Mucosa of stomach (tissue), 1 donor: ENCODE results near the gene KASH5.

Experiments used
- H3K27me3 ChIP-seq: one replicate; pipeline ENCODE4 v1.7.0; 2013; ENCODE audit warnings: mild to moderate bottlenecking, low read length; ENCODE audit not compliant: control insufficient read depth, insufficient read depth
- H3K36me3 ChIP-seq: one replicate; pipeline ENCODE4 v1.7.0; 2013; ENCODE audit warnings: low read length; ENCODE audit not compliant: control insufficient read depth, insufficient read depth
- H3K4me1 ChIP-seq: one replicate; pipeline ENCODE4 v1.7.0; 2013; ENCODE audit warnings: mild to moderate bottlenecking, low read length; ENCODE audit not compliant: control insufficient read depth, insufficient read depth
- H3K4me3 ChIP-seq: one replicate; pipeline ENCODE4 v1.7.0; 2013; ENCODE audit warnings: low read length
- H3K9ac ChIP-seq: one replicate; pipeline ENCODE4 v1.7.0; 2013; ENCODE audit warnings: mild to moderate bottlenecking, low read length, moderate library complexity
- H3K9me3 ChIP-seq: one replicate; pipeline ENCODE4 v1.7.0; 2013; ENCODE audit warnings: mild to moderate bottlenecking, low read length, moderate library complexity; ENCODE audit not compliant: control insufficient read depth
- donor health status: Pancreatic carcinoma.

Gene KASH5

DNA sequence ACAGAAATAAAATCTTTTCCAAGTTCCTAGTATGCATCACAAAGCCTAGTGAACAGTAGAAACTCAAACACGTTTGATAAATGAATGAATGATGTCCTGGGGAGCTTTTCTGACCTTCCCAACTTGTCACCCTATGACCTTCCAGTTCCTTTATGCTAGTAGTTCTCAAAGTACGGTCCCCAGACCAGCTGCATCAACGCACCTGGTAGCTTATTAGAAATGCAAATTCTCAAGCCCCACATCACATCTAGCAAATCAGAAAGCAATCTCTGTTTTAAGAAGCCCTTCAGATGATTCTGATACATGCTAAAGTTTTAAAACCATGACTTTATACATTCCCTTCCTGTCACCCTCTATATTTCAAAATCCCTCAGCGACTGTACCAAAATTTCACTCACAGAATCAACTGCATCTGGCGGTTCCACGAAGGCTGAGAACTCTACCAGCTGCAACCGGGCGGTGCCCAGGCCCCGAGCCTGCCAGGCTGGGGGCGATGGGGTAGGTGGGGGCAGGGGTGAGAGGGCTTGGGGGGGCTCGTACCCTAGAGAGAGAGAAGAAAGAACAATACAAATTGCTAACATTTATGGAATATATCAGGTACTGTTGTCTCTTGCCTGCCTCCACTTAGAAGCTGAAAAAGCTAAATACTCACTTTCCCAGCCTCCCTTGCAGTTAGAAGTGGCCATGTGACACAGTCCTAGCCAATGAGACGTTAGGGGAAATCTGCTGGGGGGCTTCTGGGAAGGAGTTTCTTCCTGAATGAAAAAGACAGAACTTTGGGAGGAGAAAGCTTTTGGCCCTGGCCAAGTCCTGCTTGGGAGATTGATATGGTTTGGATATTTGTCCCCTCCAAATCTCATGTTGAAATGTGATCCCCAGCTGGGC lies 39.5 kb upstream of the KASH5 start:
- H3K4me1 ChIP-seq: no peaks in the 10 kb centered on the region
- no peaks in the 10 kb centered on the region for H3K27me3 ChIP-seq
- no peaks in the 10 kb centered on the region for H3K36me3 ChIP-seq
- H3K4me3 ChIP-seq: no peak overlapping the region
- H3K9me3 ChIP-seq: no peaks in the 10 kb centered on the region
- H3K9ac ChIP-seq: no peak overlapping the region

GRCh38 chr19:49349567-49349966 lies 38.5 kb upstream of the KASH5 start:
- H3K9me3 ChIP-seq: no peaks in the 10 kb centered on the region
- no peaks in the 10 kb centered on the region for H3K27me3 ChIP-seq
- H3K4me1 ChIP-seq: no peaks in the 10 kb centered on the region
- no peak overlapping the region for H3K9ac ChIP-seq
- no peak overlapping the region for H3K4me3 ChIP-seq
- H3K36me3 ChIP-seq: no peaks in the 10 kb centered on the region

GRCh38 chr19:49355909-49356353 lies 32.1 kb upstream of the KASH5 start:
- H3K9me3 ChIP-seq: no peaks in the 10 kb centered on the region
- no peaks in the 10 kb centered on the region for H3K27me3 ChIP-seq
- H3K4me1 ChIP-seq: peaks cover 3% of the 10 kb centered on the region
- H3K4me3 ChIP-seq: no peak overlapping the region
- no peaks in the 10 kb centered on the region for H3K36me3 ChIP-seq
- H3K9ac ChIP-seq: no peak overlapping the region

GRCh38 chr19:49356382-49356781 lies 31.7 kb upstream of the KASH5 start:
- no peaks in the 10 kb centered on the region for H3K36me3 ChIP-seq
- H3K4me3 ChIP-seq: no peak overlapping the region
- H3K9me3 ChIP-seq: no peaks in the 10 kb centered on the region
- no peak overlapping the region for H3K9ac ChIP-seq
- H3K27me3 ChIP-seq: no peaks in the 10 kb centered on the region
- peaks cover 6% of the 10 kb centered on the region for H3K4me1 ChIP-seq

DNA sequence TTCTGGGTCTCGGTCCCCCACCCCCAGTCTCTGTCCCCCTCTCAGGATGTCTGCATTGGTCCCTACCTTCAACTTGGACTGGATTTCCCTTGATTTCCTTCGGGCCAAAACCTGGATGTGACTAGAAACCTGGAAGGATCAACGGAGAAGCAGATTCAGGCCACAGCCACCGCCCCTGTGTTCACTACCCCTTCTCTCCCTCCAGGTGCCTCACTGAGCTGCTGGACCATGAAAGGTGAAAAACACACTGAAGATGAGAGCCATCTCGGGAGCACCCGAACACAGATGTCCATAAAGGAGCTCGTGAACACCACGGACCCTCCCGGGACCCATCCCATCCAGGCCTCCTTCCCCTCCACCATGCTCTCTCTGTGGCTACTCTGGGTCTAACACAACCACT lies 30.9 kb upstream of the KASH5 start:
- no peaks in the 10 kb centered on the region for H3K9me3 ChIP-seq
- H3K4me3 ChIP-seq: no peak overlapping the region
- peaks cover 6% of the 10 kb centered on the region for H3K27me3 ChIP-seq
- peaks cover 12% of the 10 kb centered on the region for H3K4me1 ChIP-seq
- no peak overlapping the region for H3K9ac ChIP-seq
- no peaks in the 10 kb centered on the region for H3K36me3 ChIP-seq

DNA sequence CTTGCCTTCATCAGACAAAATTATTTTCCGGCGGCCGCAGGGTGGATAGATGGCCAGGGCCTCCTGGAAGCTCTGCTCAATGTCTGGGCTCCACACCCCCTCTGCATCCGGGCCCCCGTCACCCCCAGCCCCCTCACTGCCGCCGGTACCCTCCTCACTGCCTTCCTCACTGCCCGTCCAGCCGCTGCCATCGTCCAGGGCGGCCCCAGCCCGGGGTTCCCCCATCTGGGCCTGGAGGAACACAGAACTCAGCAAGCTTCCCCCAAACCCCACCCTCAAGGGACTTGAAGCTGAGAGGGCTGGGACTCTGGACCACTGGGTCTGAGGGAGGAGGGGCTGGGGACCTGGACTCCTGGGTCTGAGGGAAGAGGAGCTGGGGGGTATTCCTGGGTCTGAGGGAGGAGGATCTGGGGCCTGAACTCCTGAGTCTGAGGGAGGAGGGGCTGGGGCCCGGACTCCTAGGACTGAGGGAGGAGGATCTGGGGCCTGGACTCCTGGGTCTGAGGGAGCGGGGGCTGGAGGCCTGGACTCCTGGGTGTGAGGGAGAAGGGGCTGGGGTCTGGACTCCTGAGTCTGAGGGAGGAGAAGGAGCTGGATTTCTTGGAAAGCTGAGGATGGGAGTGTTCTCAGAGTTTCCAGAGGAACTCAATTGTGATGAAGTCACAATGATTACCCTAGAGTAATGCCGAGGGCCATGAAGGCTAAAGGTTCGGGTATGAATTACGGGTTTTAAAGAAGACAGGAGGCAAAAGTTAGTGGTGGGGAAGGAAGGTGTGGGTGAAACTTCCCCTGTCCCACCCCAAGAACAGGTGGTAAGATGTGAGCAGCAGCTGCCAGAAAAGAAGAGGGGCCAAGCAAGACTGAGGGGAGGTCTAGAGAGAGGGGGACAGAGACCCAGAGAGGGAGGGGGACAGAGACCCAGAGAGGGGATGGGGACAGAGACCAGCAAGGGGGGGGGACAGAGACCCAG lies 27.9 kb upstream of the KASH5 start:
- Histone ChIP-seq H3K9me3 (no peaks in the 10 kb centered on the region), H3K4me1 (peaks cover 31% of the 10 kb centered on the region), H3K36me3 (no peaks in the 10 kb centered on the region), H3K27me3 (peaks cover 16% of the 10 kb centered on the region), H3K9ac (no peak overlapping the region), H3K4me3 (no peak overlapping the region)

GRCh38 chr19:49361438-49362047 lies 26.5 kb upstream of the KASH5 start:
- Histone ChIP-seq H3K4me3 (peak overlapping the region; percentile 19), H3K9ac (peak overlapping the region; percentile 76), H3K9me3 (no peaks in the 10 kb centered on the region), H3K27me3 (peaks cover 16% of the 10 kb centered on the region), H3K36me3 (no peaks in the 10 kb centered on the region), H3K4me1 (peaks cover 28% of the 10 kb centered on the region)

DNA sequence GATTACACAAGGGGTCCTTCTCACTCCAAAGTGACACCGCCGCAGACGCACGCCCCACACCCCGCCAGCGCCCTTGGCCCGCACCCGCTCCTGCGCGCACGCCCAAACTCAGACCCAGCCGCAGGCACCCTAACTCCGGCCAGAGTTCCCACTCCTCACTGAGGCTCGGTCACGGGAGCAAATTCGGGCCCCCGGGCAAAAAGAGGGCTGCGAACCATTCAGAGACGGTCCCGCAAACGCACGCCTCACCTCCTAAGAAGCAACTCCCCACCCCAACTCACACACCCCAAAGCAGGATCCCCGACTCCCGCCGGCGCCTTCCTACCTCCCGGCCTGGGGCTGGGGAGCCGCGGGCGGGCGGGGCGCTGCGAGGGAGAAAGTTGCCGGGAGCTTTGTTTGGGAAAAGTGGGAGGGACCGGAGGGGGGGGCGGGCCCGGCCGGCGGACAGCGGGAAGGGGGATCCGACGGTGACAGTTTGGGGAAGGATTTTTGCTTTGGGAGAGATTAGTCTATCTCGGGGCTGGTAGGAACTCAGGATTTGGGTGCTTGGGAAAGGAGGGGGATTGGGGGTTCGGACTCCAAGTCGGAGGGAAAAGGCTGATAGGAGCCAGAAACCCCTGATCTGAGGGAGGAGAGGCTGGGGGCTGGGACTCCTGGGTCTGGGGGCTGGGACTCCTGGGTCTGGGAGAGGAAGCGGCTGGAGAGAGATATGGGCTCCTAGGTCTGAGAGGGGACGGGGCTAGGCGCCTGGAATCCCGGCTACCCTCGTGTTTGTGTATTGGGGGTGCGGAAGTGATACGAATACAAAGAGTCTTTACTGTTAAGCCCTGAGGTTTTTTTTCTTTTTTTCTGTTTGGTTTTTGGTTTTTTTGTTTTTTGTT lies 25.8 kb upstream of the KASH5 start, which contains the start of gene TEAD2:
Gene TEAD2 (minus strand): TSS at position 369 of the 881 bp plus-strand sequence. CDS start 2,341 bp downstream, outside the sequence.
- Histone ChIP-seq H3K4me1 (peaks cover 28% of the 10 kb centered on the region), H3K9ac (peak within 1 kb of the TSS; percentile 76), H3K9me3 (no peaks in the 10 kb centered on the region), H3K27me3 (peaks cover 16% of the 10 kb centered on the region), H3K36me3 (no peaks in the 10 kb centered on the region), H3K4me3 (peak within 1 kb of the TSS; percentile 19)

- peaks cover 16% of the 10 kb centered on the region for H3K27me3 ChIP-seq
- H3K4me3 ChIP-seq: no peak overlapping the region
- H3K9ac ChIP-seq: no peak overlapping the region
- no peaks in the 10 kb centered on the region for H3K36me3 ChIP-seq
- no peaks in the 10 kb centered on the region for H3K9me3 ChIP-seq
- peaks cover 28% of the 10 kb centered on the region for H3K4me1 ChIP-seq
Measured at GRCh38 chr19:49362929-49363267, 25.2 kb upstream of the KASH5 start.

DNA sequence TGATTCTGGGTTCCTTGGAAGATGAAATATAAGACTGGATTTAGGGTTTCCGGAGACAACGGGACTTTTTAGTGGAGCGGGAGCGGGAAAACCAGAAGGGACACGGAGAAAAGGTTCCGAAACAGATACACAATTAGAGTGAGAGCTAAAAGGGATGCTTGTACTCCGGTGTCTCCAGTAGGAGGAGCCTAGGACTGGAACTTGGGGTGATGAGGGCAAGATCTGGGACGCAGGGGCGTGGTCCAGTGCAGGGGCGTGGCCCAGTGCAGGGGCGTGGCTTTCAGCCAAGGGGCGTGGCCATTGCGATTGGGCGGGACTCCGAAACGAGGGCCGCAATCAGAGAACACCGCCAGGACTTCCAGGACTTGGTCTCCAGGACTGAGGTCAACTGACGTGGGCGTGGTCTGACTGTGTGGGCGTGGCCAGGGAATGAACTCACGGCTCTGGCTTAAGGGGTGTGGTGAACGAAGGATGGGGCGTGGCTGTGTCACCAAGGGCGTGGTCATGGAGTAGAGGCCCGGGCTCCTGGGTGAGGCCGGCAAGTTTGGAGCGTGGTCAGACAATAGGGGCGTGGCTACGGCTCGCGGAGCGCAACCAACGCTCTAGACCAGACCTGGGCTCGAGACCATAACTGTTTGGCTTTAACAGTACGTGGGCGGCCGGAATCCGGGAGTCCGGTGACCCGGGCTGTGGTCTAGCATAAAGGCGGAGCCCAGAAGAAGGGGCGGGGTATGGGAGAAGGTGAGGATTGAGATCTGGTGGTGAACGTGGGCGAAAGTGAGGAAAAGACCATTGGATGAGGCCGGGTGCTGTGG lies 24.6 kb upstream of the KASH5 start, which contains the start of gene DKKL1:
Gene DKKL1 (plus strand): TSS at position 610 of the 815 bp plus-strand sequence. CDS start 122 bp downstream, at position 732.
- H3K4me1 ChIP-seq: peaks cover 28% of the 10 kb centered on the region
- peak within 1 kb of the TSS; percentile 53 for H3K9ac ChIP-seq
- H3K36me3 ChIP-seq: no peaks in the 10 kb centered on the region
- H3K4me3 ChIP-seq: no peak within 1 kb of the TSS
- H3K27me3 ChIP-seq: peaks cover 16% of the 10 kb centered on the region
- no peaks in the 10 kb centered on the region for H3K9me3 ChIP-seq
